NCI-H748 (cell line): Measurements from ENCODE around the gene TBCD.
A peak's percentile ranks its signal among the peaks of the same experiment; 100 is the strongest.

ENCODE experiments used
- DNase-seq: peaks from one replicate; lab custom pipeline; 2025; ENCODE audit not compliant: unreplicated experiment; lab: John Stamatoyannopoulos, UW

Gene TBCD

DNA sequence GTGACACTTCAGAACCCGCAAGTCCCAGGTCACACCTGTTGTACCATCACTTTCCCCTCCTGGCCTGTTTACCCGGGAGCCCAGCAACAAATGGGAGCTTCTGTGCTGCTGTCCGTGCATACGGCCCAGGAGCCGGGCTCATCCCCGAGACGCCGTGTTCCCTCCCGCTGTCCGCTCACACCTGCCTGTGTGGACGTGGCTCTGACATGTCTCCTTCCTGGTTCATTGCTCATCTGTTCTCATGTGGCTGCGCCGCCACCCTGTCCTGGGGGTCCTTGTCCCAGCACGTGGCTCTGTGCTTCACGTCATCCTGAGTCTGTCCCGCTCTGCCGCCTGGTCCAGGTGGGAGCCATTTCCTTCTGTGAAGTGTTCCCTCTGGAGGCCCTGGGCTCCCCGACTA, 37.9 kb downstream of the TBCD start:
- DNase-seq: no peak

DNA sequence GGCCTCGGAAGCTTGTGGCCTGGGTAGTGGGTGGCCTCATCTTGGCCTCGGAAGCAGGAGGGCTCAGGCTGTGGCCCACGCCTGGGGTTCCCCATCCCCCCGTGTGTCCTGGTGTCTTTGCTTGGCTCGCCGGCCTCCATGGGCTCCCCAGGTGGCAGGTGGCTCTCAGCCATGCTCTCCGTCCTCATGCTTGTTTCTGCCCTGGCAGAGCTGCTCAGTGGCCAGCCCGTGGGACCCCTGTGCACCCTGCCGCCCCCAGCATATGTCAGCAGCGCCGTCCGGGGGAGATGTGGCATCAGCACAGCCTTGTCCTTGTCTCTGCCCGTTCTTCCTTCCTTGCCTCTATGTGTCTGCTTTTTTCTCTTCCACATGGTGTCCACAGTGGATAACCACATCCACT, 38.5 kb downstream of the TBCD start:
- DNase-seq: no peak

GRCh38 chr17:82791532-82791931, 39.7 kb downstream of the TBCD start:
- DNase-seq: no peak

- DNase-seq: peak; percentile 78
Observed at GRCh38 chr17:82793974-82794630, 42.2 kb downstream of the TBCD start.

DNA sequence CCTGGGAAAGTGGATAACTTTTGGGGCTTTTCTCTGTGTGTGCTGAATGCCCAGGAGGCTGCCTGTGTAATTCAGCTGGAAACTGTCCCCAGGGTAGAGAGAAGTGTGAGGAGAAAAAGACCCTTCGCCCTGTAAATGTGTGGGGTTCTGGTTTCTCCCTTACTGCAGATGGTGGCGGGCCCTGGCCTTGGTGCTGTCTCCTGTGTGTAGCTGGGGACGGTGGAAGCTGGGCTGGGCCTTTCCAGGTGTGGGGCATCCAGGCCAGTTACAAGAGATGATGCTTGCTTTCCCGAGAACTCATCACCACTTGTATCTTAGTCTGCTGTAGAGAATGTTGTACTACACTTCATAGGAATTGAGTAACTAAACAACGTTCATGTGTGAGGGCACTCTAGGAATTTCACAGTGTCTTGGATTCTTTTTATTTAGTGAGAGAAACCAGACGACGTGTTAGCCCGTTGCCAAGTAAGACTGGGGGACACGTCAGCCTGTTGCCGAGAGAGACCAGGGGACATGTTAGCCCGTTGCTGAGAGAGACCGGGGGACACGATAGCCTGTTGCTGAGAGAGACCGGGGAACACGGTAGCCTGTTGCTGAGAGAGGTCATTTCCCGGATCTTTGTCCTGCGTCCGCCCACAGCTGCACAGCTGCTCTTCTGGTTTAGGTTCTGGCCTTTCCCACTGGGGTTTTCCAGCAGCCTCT, 43.1 kb downstream of the TBCD start:
- no peak for DNase-seq

DNA sequence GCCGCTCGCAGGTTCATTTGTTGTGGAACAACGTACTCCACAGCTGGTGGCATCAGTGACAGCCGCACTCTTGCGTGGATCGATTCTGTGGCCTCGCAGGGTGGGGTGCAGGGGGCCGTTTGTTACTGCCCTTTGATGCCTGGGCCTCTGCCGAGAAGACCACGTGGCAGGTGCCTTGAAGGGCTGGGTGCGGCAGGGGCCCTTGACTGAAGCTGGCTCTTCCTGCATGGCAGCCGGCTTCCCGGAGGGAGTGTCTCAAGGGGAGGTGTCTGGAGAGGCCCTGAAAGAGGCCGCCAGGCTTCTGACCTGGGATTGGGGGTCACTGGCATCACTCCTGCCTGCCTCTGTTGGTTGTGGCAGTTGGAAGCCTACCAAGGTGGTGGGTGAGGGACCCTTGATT, 43.8 kb downstream of the TBCD start:
- no peak for DNase-seq

DNA sequence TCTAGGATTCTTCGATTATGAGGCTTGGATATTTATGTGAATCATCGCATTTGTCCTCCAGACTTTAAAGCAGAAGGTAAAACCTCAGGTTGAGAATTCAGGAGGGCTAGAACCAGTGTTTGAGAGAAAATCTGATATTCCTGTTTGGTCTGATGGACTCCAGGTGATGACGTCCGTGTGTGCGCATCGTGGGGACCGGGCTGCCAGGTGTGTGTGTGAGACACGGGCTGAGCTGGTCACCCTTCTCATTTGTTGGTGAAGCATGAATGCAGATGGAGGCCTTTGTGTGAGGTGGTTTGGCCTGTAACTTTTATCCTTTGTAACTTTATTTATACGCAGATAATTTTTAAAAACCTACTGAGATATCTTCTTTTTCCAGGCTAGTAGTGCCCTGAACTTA, 45.2 kb downstream of the TBCD start:
- no peak for DNase-seq

DNA sequence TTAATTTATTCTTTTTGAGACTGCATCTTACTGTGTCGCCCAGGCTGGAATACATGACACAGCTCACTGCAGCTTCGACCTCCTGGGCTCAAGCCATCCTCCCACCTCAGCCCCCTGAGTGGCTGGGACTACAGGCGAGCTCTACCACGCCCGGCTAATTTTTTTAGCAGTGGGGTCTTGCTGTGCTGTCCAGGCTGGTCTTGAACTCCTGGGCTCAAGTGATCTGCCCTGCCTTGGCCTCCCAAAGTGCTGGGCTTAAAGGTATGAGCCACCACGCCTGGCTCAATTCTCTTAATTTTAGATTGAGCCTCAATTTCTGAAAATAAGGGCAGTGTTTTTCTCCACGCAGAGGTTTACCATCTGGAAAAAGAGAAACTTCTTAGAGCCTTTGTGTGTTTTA, 46.9 kb downstream of the TBCD start:
- DNase-seq: no peak

DNA sequence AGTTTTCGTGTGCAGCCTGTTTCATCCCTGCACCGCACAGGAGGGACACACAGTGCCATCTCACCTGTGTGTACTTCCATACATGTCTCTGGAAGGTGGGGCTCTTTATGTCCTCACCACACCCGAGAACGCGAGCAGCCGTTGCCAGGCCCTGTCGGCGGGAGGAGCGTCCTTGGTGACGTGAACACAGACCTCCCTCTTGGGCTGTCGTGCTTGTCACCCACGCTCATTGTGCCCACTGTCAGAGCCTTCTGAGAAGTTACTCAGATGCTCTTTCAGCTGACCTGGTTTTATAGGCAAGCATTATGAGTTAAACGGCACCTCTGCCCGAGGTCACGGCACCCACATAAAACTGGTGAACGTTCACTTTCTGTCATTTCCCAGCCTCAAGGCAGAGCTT, 47.7 kb downstream of the TBCD start:
- DNase-seq: no peak

GRCh38 chr17:82800885-82801284, 49.0 kb downstream of the TBCD start:
- DNase-seq: no peak

- DNase-seq: no peak
Observed at GRCh38 chr17:82801377-82801970, 49.6 kb downstream of the TBCD start.

- no peak for DNase-seq
Observed at GRCh38 chr17:82802075-82802780, 50.4 kb downstream of the TBCD start.

DNA sequence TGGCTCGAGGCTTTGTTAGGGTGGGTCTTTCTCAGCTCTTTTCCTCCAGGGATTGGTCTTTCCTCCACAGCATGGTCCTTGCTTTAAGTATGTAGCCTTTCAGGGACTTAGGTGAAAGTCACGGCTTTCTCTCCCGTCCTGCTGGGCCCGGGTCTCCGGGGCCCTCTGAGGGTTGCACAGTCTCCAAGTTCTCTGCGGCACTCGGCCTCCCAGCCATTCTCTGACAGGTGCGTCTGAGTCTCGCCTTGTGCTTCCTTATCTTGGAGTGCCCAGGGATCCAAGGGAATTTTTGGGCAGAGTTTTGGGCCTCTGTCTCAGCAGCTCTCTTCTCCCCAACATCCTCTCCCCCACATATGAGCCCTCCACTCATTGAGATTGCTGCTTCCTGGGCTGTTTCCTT, 51.3 kb downstream of the TBCD start:
- DNase-seq: no peak

DNA sequence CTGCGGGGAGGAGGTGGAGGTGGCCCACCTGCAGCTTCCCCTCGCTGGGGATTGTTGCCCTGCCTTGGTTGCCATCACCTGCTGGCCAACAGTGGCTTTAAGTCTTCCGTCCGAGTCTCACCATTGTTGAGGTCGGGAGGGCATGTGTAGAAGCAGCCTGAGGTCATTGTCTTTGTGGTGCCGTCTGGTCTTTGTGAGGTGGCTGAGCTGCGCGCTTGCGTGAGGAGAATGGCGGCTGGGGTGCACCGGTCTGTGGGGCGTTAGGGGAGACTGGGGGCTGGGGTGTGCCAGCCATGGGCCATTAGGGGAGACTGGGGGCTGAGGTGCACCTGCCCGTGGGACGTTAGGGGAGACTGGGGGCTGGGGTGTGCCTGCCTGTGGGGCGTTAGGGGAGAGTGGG, 51.7 kb downstream of the TBCD start:
- no peak for DNase-seq

GRCh38 chr17:82804442-82805191, 52.8 kb downstream of the TBCD start:
- no peak for DNase-seq

GRCh38 chr17:82805254-82805653, 53.4 kb downstream of the TBCD start:
- DNase-seq: no peak

DNA sequence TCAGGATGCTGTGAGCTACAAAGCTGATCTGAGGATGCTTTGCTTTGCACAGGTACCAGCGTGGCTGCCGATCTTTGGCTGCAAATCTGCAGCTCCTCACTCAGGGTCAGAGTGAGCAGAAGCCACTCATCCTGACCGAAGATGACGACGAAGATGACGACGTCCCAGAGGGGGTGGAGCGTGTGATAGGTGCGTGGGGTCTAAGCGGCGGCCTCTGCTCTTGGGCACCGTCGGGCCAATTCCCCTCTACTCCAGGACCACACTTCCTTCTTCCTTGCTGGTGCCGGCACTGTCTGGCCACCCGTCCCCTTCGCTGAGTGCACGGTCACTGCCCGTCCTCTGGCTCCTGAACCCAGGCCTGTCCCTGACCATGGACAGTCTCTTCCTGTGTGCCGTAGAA, 54.0 kb downstream of the TBCD start:
- DNase-seq: no peak

DNA sequence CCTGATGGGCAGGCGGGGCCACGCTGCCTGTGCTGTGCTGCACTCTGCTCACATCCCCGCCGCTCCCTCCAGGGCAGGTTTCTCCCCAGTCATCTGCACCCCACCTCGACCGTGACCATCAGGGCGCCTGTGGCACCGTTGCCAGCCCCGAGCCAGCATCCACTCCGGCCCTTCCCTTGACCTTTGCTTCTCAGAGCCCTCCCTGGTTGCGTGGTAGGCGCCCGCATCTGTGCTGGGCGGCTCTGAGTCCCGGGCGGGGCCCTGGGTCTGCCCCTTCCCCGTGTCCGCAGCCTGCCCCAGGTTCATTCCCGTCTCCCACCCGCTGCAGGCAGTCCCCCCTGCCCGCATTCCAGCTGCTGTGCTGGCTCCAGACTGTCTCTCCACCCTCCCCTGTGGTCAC, 54.8 kb downstream of the TBCD start:
- no peak for DNase-seq

- no peak for DNase-seq
Observed at GRCh38 chr17:82807101-82807500, 55.2 kb downstream of the TBCD start.

- no peak for DNase-seq
Observed at GRCh38 chr17:82807562-82807961, 55.7 kb downstream of the TBCD start.

- DNase-seq: no peak
Observed at GRCh38 chr17:82808006-82808405, 56.1 kb downstream of the TBCD start.
